Thyroid gland (tissue), 4 donors: ENCODE data around the gene NKX2-4.

ENCODE experiments used
- POLR2A ChIP-seq, 2 donors: fragments of 450-650 bp; IDR thresholded peaks; one replicate each; pipeline ENCODE4 v1.6.1; 2017; ENCODE audit warnings: antibody characterized with exemption in 2 of 2, mild to moderate bottlenecking in 2 of 2, moderate library complexity in 1 of 2
- TF ChIP-seq, protein P1 (sequence below), 6 experiments: fragments of 200-600 bp in 3 of 6; fragments of 450-650 bp in 3 of 6; sonication (generic) in 3 of 6; IDR thresholded peaks; one replicate each; pipeline ENCODE4 v1.5.1; 2016 to 2019; ENCODE audit warnings: antibody characterized with exemption in 6 of 6, mild to moderate bottlenecking in 2 of 6, inconsistent platforms in 1 of 6, moderate library complexity in 1 of 6

GRCh38 chr20:21394551-21394950 lies 2.8 kb downstream of the NKX2-4 start:
- TF ChIP-seq, protein P1, sequence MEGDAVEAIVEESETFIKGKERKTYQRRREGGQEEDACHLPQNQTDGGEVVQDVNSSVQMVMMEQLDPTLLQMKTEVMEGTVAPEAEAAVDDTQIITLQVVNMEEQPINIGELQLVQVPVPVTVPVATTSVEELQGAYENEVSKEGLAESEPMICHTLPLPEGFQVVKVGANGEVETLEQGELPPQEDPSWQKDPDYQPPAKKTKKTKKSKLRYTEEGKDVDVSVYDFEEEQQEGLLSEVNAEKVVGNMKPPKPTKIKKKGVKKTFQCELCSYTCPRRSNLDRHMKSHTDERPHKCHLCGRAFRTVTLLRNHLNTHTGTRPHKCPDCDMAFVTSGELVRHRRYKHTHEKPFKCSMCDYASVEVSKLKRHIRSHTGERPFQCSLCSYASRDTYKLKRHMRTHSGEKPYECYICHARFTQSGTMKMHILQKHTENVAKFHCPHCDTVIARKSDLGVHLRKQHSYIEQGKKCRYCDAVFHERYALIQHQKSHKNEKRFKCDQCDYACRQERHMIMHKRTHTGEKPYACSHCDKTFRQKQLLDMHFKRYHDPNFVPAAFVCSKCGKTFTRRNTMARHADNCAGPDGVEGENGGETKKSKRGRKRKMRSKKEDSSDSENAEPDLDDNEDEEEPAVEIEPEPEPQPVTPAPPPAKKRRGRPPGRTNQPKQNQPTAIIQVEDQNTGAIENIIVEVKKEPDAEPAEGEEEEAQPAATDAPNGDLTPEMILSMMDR (IDR thresholded peaks at IDR 0.05) = no peak
- TF ChIP-seq POLR2A (IDR thresholded peaks at IDR 0.05) = no peak
